ENCODE results near the gene ABCC1.

DNA sequence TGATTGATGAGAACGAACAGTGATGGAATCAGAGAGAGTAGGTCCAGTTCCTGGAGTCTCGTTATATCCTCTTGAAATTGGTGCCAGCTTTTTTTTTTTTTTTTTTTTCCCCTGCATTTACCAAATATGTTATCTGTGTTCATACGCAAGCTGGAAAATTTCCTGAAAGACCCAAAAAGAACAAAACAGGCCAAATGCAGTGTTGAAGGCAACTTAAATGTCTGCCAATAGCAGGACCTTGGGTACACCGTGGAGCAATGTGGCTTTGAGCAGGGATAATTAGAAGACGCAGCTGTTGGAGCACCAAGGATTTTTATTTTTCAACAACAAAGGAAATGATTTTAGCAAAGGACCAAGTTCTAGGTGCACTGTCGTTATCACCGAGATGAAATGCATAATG is 168.9 kb downstream of the ABCC1 start:
- TF ChIP-seq, protein P1, sequence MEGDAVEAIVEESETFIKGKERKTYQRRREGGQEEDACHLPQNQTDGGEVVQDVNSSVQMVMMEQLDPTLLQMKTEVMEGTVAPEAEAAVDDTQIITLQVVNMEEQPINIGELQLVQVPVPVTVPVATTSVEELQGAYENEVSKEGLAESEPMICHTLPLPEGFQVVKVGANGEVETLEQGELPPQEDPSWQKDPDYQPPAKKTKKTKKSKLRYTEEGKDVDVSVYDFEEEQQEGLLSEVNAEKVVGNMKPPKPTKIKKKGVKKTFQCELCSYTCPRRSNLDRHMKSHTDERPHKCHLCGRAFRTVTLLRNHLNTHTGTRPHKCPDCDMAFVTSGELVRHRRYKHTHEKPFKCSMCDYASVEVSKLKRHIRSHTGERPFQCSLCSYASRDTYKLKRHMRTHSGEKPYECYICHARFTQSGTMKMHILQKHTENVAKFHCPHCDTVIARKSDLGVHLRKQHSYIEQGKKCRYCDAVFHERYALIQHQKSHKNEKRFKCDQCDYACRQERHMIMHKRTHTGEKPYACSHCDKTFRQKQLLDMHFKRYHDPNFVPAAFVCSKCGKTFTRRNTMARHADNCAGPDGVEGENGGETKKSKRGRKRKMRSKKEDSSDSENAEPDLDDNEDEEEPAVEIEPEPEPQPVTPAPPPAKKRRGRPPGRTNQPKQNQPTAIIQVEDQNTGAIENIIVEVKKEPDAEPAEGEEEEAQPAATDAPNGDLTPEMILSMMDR (optimal IDR thresholded peaks at IDR 0.05 in 1 of 3, IDR thresholded peaks at IDR 0.05 in 1 of 3, conservative IDR thresholded peaks at IDR 0.05 in 1 of 3; ENCODE audit: extremely low read depth in 1 of 3, insufficient read depth in 2 of 3, low read length in 3 of 3) = no peak
- no peak for TF ChIP-seq EZH2 (IDR thresholded peaks at IDR 0.05; ENCODE audit: low read length)
